Right ventricle myocardium inferior (tissue), 1 donor: Measurements from ENCODE around the gene RAP2A. TPM values are rescaled to one million over a fixed set of nuclear protein-coding genes. Genes with fewer than 3 reads are reported as not detected.

ENCODE experiments used
- ATAC-seq: fragments of 200-7000 bp; cut with Tn5 transposase; one replicate; pipeline ENCODE4 v1.9.1; 2020; ENCODE audit warnings: mild to moderate bottlenecking, moderate library complexity
- DNase-seq: peaks from one replicate; pipeline ENCODE4 v3.0.0; 2021; ENCODE audit errors: missing footprints
- intact Hi-C: fragments of 100-400 bp; cut with DNase I; formaldehyde crosslinking; loops from one replicate; pipeline ENCODE4 v1.11.0; 2022
- long read RNA-seq: library from polyadenylated mRNA; unstranded; transcript quantifications from one replicate; pipeline ENCODE4 v2.0.0, GENCODE V29; 2021
- total RNA-seq: library from RNA; stranded (reverse); fragmentation: NEBNext Ultra II Directional; extraction: Animal tissue kit (Norgen Biotek cat#: 25700); gene quantifications from one replicate; pipeline ENCODE4 v1.2.1, GENCODE V29; 2021
- donor health status: DM: no; HTN: yes; CAD: no; lungs with severe emphysema.

RAP2A gene
- total RNA-seq: 20.1 TPM
- long read RNA-seq, full-length matches to known transcripts: 11 of 13 reads
- long read RNA-seq, partial matches to known transcripts: 0 of 13 reads
- long read RNA-seq, other reads (novel, unspliced or antisense): 2 of 13 reads

GRCh38 chr13:97433727-97434396 is at the start of gene RAP2A:
RAP2A (plus strand) TSS chr13:97434169; CDS start chr13:97434471, 302 bp downstream.
- intact Hi-C loops: loop anchor here (5.0 to 10.0 kb wide), 2 partner anchors 67 to 371 kb away; no protein-coding TSS in a partner anchor
- ATAC-seq (peak; percentile 83), DNase-seq (peak; percentile 94)

- ATAC-seq: no peak
- intact Hi-C loops: no loop called here
- no peak for DNase-seq
Observed at GRCh38 chr13:97384371-97384770, 49.6 kb upstream of the RAP2A start.

GRCh38 chr13:97385146-97385545 is 48.8 kb upstream of the RAP2A start:
- ATAC-seq: no peak
- intact Hi-C loops: no loop called here
- no peak for DNase-seq

- no peak for DNase-seq
- no peak for ATAC-seq
- intact Hi-C loops: no loop called here
Observed at GRCh38 chr13:97385854-97386253, 48.1 kb upstream of the RAP2A start.

GRCh38 chr13:97386801-97387484 is 47.0 kb upstream of the RAP2A start:
- intact Hi-C loops: no loop called here
- ATAC-seq: no peak
- DNase-seq: peak; percentile 69

- intact Hi-C loops: no loop called here
- DNase-seq (no peak), ATAC-seq (peak; percentile 27)
Observed at GRCh38 chr13:97387485-97387839, 46.5 kb upstream of the RAP2A start.

- no peak for ATAC-seq
Observed at GRCh38 chr13:97387890-97388289, 46.1 kb upstream of the RAP2A start.

GRCh38 chr13:97388373-97388772 is 45.6 kb upstream of the RAP2A start:
- no peak for DNase-seq
- intact Hi-C loops: no loop called here

More at GRCh38 chr13:97387890-97388289, 46.1 kb upstream of the RAP2A start:
- intact Hi-C loops: no loop called here
- no peak for DNase-seq

GRCh38 chr13:97390941-97391600 is 42.9 kb upstream of the RAP2A start:
- intact Hi-C loops: no loop called here
- DNase-seq: no peak
- no peak for ATAC-seq

More at GRCh38 chr13:97388373-97388772, 45.6 kb upstream of the RAP2A start:
- no peak for ATAC-seq

- intact Hi-C loops: no loop called here
- DNase-seq: no peak
Observed at GRCh38 chr13:97392020-97392419, 41.9 kb upstream of the RAP2A start.

GRCh38 chr13:97394542-97394941 is 39.4 kb upstream of the RAP2A start:
- ATAC-seq: no peak
- DNase-seq: no peak
- intact Hi-C loops: no loop called here

More at GRCh38 chr13:97392020-97392419, 41.9 kb upstream of the RAP2A start:
- ATAC-seq: no peak

- DNase-seq (no peak), ATAC-seq (no peak)
- intact Hi-C loops: no loop called here
Observed at GRCh38 chr13:97395447-97396136, 38.4 kb upstream of the RAP2A start.

- DNase-seq (no peak), ATAC-seq (no peak)
- intact Hi-C loops: no loop called here
Observed at GRCh38 chr13:97397267-97397666, 36.7 kb upstream of the RAP2A start.

GRCh38 chr13:97401421-97401820 is 32.5 kb upstream of the RAP2A start:
- no peak for DNase-seq
- ATAC-seq: no peak
- intact Hi-C loops: no loop called here

- ATAC-seq: no peak
- no peak for DNase-seq
- intact Hi-C loops: no loop called here
Observed at GRCh38 chr13:97403893-97404750, 29.8 kb upstream of the RAP2A start.

GRCh38 chr13:97407540-97407939 is 26.4 kb upstream of the RAP2A start:
- ATAC-seq: no peak
- intact Hi-C loops: no loop called here
- no peak for DNase-seq

- DNase-seq (no peak), ATAC-seq (no peak)
- intact Hi-C loops: no loop called here
Observed at GRCh38 chr13:97408938-97409337, 25.0 kb upstream of the RAP2A start.

GRCh38 chr13:97411984-97412383 is 22.0 kb upstream of the RAP2A start:
- intact Hi-C loops: no loop called here
- ATAC-seq: no peak

More at GRCh38 chr13:97411984-97412383, 22.0 kb upstream of the RAP2A start:
- DNase-seq: no peak
